NCI-H187 (cell line): ENCODE results near the gene AVEN.
"Not testable (repeated sequence)": the region's sequence is repeated elsewhere in the genome, so short reads cannot be mapped to it uniquely, and the experiment has no call there.

Source experiments
- DNase-seq, 2 experiments: peaks; one replicate each; lab custom pipeline; 2025; lab: John Stamatoyannopoulos, UW

AVEN gene, protein sequence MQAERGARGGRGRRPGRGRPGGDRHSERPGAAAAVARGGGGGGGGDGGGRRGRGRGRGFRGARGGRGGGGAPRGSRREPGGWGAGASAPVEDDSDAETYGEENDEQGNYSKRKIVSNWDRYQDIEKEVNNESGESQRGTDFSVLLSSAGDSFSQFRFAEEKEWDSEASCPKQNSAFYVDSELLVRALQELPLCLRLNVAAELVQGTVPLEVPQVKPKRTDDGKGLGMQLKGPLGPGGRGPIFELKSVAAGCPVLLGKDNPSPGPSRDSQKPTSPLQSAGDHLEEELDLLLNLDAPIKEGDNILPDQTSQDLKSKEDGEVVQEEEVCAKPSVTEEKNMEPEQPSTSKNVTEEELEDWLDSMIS

GRCh38 chr15:34038871-34039789, at the start of gene AVEN:
TSS of gene AVEN (minus strand) at chr15:34039204. CDS start at chr15:34039046, 158 bp downstream.
- DNase-seq, result no peak

DNA sequence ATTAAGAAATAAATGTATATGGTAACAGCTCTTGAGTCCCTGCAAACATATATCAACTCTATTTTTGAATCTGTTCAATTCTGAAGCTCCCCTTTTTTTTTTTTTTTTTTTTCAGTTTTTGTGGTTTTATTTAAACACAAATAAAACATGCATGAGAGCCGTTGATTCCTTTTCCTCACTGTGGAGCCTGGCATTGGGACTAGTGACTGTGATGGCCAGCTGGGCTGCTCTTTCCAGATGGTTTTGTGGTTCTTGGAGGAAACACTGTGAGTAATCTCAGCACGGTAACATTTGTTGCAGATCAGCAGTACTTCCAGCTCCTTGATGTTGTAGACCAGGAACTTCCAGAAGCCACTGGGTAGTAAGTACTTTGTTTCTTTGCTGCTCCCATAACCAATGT, 46.7 kb upstream of the AVEN start:
- DNase-seq, result no peak

DNA sequence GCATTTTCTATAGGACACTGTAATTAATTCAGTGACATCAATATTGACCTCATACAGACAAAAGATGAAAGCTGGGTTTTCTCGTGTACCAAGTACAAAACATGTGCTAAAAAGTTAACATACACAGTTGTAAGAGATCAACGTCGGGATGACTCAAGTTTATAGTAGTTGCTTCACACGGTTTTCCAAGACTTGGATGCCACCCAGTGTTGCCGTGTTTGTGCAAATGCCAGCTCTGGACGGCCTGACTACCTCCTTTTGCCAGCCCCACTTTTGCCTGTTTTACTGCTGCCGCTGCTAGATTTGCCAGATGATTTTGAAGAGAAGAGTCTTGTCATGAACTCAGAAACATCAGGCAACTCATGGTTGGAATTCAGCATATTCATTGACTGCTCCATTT, 45.1 kb upstream of the AVEN start:
- DNase-seq, result no peak

- DNase-seq, result no peak
These were observed 40.9 kb upstream of the AVEN start for GRCh38 chr15:34079904-34080303.

DNA sequence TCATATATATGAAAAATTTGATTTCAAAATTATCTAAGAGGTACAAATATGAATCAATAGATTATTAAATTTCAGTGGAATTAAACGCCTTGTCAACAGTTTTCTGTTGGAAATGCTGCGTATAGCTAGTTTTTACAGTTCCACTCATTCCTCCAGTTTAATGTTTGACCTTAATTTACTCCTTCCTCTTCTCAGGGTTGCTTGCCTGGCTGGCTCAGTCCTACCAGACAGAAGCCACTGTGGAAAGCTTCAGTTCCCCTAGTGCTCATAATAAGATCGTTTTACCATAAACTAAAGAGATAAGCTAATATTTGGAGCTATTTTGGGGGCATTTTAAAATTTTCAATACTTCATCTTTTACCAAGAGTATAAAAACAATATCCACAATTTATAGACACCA, 39.9 kb upstream of the AVEN start:
- DNase-seq, result no peak

DNA sequence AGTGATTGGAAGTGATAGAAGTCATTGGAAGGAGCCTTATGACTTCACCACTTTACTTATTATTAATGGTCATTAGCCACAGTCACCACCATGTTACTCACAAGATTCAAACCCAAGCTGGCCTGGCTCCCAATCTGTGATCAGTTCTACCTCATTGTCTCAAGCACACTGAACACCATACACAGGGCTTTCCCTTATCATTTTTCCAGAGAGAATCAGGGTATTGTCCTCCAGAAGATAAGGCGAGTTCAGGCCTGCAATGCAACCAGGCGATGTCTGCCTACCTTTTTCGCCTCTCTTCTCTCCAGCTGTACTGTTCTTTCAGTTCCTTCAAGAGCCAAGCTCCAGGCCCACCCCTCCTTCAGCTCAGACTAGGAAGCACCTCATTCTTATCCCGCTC, 37.8 kb upstream of the AVEN start:
- DNase-seq, result no peak

GRCh38 chr15:34070003-34070402, 31.0 kb upstream of the AVEN start:
- no peak for DNase-seq

GRCh38 chr15:34065941-34066340, 26.9 kb upstream of the AVEN start:
- DNase-seq, result no peak

DNA sequence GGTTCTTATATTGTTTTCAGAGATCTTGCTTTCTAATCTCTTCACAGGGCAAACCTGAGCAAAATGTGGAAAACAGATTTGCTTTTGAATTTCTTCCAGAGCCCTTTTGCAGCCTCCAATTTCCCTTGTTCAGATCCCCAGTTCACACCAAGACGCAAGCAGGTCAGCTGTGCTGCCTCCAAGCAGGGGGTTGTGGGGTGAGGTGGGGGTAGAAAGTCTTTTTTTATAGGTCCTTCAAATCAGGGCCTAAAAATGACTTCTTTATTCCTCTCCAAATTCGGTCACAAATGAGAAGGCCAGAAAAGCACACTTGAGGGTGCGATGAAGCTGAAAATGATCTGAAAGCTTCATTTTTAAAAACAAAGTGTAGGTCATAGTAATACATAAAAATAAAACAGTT, 26.3 kb upstream of the AVEN start:
- DNase-seq, result no peak

DNA sequence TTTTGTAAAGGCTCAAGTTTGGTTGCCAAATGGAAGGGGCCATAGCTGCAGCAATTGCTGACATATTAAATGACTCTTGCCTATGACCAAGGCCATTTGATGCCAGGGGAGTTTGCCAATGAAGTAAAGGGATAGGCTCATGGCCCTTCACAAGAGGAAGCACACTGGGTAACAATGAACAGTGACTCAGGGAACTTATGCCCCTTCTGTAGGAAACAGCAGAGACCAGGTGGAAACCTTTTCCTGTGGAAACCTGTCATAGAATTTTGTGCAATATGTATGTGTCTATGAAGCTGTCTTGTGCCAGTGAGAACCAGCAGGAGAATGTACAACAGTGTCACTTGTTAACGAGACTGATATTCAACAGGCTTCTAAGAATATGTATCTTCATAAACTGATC, 25.4 kb upstream of the AVEN start:
- no peak for DNase-seq

DNA sequence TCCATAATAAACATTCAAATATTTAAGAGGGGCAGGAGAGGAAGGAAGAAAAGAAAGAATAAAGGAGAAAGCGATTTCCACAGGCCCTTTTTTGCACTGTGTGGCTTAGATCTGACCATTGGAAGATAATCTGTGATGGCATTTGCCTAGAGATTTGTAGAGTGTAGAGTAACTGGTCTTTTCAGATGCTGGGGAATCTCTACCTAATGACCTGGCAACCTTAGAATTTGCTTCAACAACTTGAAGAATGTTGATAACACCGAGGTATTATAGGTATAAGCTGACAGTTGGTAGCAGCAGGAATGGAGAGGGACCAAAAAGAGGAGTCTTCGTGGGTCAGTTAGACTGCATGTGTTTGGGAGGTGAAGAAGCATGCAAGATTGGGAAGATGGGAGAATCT, 20.9 kb upstream of the AVEN start:
- no peak for DNase-seq

GRCh38 chr15:34059476-34059875, 20.5 kb upstream of the AVEN start:
- no peak for DNase-seq

DNA sequence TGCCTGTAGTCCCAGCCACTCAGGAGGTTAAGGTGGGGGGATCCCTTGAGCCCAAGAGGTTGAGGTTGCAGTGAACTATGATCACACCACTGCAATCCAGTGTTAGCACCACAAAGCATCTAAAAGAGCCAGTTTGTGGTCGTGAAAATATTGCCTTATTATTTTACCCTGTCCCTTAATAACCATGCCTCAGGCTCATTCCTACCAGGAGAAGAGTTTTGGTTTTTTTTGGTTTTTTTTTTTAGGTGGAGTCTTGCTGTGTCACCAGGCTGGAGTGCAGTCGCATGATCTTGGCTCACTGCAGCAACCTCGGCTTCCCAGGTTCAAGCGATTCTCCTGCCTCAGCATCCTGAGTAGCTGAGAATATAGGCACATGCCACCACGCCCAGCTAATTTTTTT, 17.9 kb upstream of the AVEN start:
- no peak for DNase-seq

DNA sequence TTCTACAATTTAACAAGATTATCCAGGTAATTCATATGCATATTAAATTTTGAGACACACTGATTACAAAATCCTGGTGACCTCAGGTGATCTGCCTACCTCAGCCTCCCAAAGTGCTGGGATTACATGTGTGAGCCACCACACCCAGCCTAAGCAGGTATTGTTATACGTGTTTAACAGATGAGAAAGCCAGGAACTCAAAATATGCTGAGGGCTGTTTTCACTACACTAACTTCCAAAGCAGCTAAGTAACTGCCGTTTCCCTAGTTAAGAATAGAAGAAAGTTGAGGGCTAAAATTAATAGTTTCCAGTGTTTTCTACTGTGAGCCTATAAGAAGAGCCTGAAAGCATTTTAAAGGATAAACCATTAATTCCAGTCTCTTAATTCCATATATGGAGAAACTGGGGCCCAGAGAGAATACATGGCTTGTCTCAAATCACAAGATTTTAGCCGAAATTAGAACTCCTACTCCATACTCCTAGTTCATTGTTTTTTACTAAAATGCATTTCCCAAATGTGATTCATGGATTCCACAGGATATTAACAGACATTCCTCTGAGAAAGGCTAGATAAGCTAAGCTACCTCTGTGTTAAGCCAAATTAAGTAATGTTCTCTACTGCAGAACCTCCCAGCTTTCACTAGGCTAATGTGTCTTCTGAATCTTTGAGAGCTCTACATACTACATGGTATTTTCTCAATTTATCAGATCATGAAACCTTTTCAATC, 17.0 kb upstream of the AVEN start:
- no peak for DNase-seq

GRCh38 chr15:34054081-34054707, 15.2 kb upstream of the AVEN start:
- DNase-seq, result no peak

DNA sequence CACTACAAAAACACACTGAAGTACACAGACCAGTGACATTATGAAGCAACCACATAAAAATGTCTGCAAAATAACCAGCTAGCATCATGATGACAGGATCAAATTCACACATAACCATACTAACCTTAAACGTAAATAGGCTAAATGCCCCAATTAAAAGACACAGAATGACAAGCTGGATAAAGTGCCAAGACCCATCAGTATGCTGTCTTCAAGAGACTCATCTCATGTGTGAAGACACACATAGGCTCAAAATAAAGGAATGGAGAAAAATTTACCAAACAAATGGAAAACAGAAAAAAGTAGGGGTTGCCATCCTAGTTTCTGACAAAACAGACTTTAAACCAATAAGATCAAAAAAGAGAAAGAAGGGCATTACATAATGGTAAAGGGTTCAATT, 11.4 kb upstream of the AVEN start:
- DNase-seq, result not testable (repeated sequence)

GRCh38 chr15:34049112-34049511, 10.1 kb upstream of the AVEN start:
- no peak for DNase-seq

- no peak for DNase-seq
These were observed 9.1 kb upstream of the AVEN start for GRCh38 chr15:34047893-34048775.

GRCh38 chr15:34046471-34047145, 7.6 kb upstream of the AVEN start:
- no peak for DNase-seq

DNA sequence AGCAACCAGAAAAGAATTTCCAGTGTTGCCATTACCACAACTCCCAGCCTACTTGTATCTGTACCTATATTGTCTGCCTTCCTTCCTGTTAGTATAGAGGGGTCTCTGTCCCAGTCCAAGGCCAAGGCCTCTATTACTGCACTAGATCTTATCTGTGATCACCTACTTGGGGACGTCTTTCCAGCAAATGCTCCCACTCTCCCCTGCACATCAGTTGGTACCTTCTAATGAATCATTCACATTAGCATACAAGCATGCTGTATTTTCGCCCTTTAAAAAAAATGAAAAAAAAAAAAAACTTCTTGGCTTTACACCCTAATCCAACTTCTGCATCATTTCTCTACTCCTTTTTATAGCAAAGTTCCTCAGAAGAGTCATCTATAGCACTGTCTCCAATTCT, 4.8 kb upstream of the AVEN start:
- no peak for DNase-seq

DNA sequence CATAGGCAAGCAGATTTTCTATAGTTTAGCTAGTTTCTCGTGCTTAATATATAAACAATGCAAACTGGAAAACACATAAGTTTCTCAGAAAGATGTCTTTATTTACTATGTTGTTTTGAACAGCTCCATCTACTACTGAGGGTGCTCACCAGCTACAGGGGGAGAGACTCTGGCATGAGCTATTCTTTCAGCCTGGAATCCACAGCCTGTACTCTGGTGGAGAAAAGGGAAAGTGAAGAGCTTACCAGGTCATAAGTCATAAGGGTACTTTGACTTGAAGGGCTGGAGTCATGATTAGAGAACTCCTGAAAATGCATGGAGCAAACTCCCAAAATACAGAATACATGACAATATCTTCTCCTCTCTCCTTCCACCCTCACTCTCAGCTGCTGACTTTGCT, 4.4 kb upstream of the AVEN start:
- DNase-seq, result no peak
